Gastrocnemius medialis (tissue), 4 donors: Measurements from ENCODE around the gene EPHB2. TPM values are rescaled to one million over a fixed set of nuclear protein-coding genes. Genes with fewer than 3 reads are reported as not detected.

Experiments used
- ATAC-seq, 2 donors: fragments of 150-250 bp; one replicate each; pipeline ENCODE4 v1.9.1; 2016
- DNase-seq, 2 donors: peaks; one replicate each; pipeline ENCODE4 v3.0.0-alpha.2; 2019
- H3K27ac ChIP-seq, 4 donors: fragments of 200-600 bp; sonication (generic); 1 replicate in 1 of 4; 2 replicates in 3 of 4; pipeline ENCODE4 v1.5.1; 2016 to 2018; ENCODE audit warnings: mild to moderate bottlenecking in 2 of 4, moderate library complexity in 1 of 4
- H3K27me3 ChIP-seq, 3 donors: fragments of 200-600 bp; sonication (generic) in 2 of 3; 1 replicate in 1 of 3; 2 replicates in 2 of 3; pipeline versions ENCODE4 v1.5.1 to v1.6.0; 2016 to 2019; ENCODE audit warnings: mild to moderate bottlenecking in 1 of 3, moderate library complexity in 1 of 3
- H3K36me3 ChIP-seq, 2 donors: fragments of 200-600 bp; sonication (generic) in 1 of 2; one replicate each; pipeline ENCODE4 v1.5.1; 2017 to 2018
- H3K4me1 ChIP-seq, 2 donors: fragments of 200-600 bp; sonication (generic) in 1 of 2; one replicate each; pipeline ENCODE4 v1.5.1; 2016 to 2017; ENCODE audit warnings: mild to moderate bottlenecking in 2 of 2
- H3K4me3 ChIP-seq, 4 donors: fragments of 200-600 bp; sonication (generic) in 3 of 4; 1 replicate in 1 of 4; 2 replicates in 3 of 4; pipeline ENCODE4 v1.5.1; 2016 to 2019; ENCODE audit warnings: mild to moderate bottlenecking in 2 of 4
- H3K9me3 ChIP-seq, 3 donors: fragments of 200-600 bp; sonication (generic) in 2 of 3; 1 replicate in 1 of 3; 2 replicates in 2 of 3; pipeline ENCODE4 v1.5.1; 2016 to 2019
- CTCF ChIP-seq, 5 experiments: fragments of 450-650 bp in 3 of 5; fragments of 200-600 bp in 2 of 5; sonication (generic) in 2 of 5; IDR thresholded peaks in 4 of 5; conservative IDR thresholded peaks in 1 of 5; 1 replicate in 4 of 5; 2 replicates in 1 of 5; pipeline ENCODE4 v1.5.1; 2016 to 2019; ENCODE audit warnings: antibody characterized with exemption in 5 of 5, mild to moderate bottlenecking in 3 of 5, moderate library complexity in 3 of 5
- POLR2A ChIP-seq, 2 donors: fragments of 450-650 bp; IDR thresholded peaks; one replicate each; pipeline ENCODE4 v1.6.1; 2017; ENCODE audit warnings: antibody characterized with exemption in 2 of 2, mild to moderate bottlenecking in 2 of 2, moderate library complexity in 2 of 2
- in situ Hi-C, 4 donors: fragments of 200-750 bp; cut with MboI; loops; one replicate each; pipeline versions ENCODE4 v1.15.0 to v1.8.0; 2017; ENCODE audit warnings: low sequenced_read_pairs in 4 of 4
- intact Hi-C: fragments of 100-400 bp; cut with DNase I; formaldehyde crosslinking; loops from one replicate; pipeline ENCODE4 v1.15.1; 2023; ENCODE audit warnings: low total_unique reads
- total RNA-seq, 4 donors: library from RNA; depleted of rRNA; stranded (reverse); fragments of >200 nt; gene quantifications; one replicate each; pipeline versions ENCODE4 v1.1.0 to v1.2.3, GENCODE V29; 2016

Gene EPHB2
- total RNA-seq, 4 donors from 2014 or later: 0.07 to 0.58 (median 0.24) TPM; not detected in 1

- no peaks in the 10 kb centered on the region for H3K4me1 ChIP-seq
- peaks cover 0 to 6% (median 0%) of the 10 kb centered on the region in 3 donors for H3K27me3 ChIP-seq
- H3K4me3 ChIP-seq: no peak overlapping the region
- ATAC-seq (no peak), DNase-seq (no peak)
- H3K27ac ChIP-seq: no peak overlapping the region
- TF ChIP-seq POLR2A (IDR thresholded peaks at IDR 0.05) (no peak), CTCF (IDR thresholded peaks at IDR 0.05 in 4 of 5, conservative IDR thresholded peaks at IDR 0.05 in 1 of 5) (no peak)
- H3K36me3 ChIP-seq: no peaks in the 10 kb centered on the region
- intact Hi-C loops (no loop called here), in situ Hi-C loops (no loop called here)
- H3K9me3 ChIP-seq: no peaks in the 10 kb centered on the region
Measured at GRCh38 chr1:22850281-22850680, 139.6 kb downstream of the EPHB2 start.

- ATAC-seq (no peak), DNase-seq (peak; percentile 12 to 29)
- in situ Hi-C loops (no loop called here), intact Hi-C loops (no loop called here)
- TF ChIP-seq CTCF (IDR thresholded peaks at IDR 0.05 in 4 of 5, conservative IDR thresholded peaks at IDR 0.05 in 1 of 5): no peak
- Histone ChIP-seq H3K36me3 (no peaks in the 10 kb centered on the region), H3K4me3 (no peak overlapping the region), H3K4me1 (no peaks in the 10 kb centered on the region), H3K9me3 (no peaks in the 10 kb centered on the region), H3K27me3 (peaks cover 0 to 6% (median 0%) of the 10 kb centered on the region in 3 donors), H3K27ac (no peak overlapping the region)
Measured at GRCh38 chr1:22850681-22851080, 140.0 kb downstream of the EPHB2 start.

DNA sequence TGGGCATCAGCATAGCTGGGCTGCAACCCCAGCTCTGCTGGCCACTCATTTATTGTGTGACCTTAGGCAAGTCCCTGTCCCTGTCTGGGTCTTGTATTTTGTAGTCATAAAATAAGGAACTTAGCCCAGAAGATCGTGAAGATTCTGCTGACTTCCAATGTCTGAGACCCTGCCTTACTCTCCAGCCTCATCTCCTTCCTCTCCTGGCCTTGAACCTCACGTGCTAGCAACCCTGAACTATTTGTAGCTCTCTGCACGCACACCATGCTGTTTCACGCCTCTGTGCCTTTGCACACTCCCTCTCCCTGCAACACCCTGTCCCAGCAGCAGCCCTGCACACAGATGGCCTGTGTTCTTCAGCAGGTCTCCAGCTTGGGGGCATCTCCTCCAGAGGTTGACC is 140.9 kb downstream of the EPHB2 start:
- in situ Hi-C loops: no loop called here
- ATAC-seq: no peak
- H3K27me3 ChIP-seq: peaks cover 0 to 6% (median 0%) of the 10 kb centered on the region in 3 donors

DNA sequence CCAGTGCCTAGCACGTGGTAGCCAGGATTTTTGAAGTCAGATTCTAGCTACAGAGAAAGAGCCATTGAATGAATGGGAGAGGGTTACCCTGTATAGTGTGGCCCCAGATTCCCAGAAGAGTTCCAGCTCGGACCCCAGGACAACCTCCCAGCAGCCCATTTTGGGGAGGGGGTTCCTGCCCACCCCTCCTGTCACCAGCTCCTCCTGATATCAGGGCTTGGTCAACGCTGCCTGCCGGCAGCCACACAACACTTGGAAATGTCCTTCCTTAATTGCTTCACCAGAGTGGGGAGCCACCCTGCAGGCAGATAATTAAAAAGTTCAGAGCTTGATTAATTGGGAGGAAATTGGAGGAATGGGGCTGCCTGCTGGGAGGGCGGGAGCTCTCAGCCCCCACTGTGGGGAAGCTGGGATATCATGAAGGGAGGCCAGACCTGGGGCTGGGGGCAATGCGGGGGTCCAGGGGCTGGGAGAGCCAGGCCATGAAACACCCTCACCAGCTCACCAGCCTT is 141.6 kb downstream of the EPHB2 start:
- in situ Hi-C loops: no loop called here
- DNase-seq (no peak), ATAC-seq (no peak)
- Histone ChIP-seq H3K36me3 (no peaks in the 10 kb centered on the region), H3K4me1 (no peaks in the 10 kb centered on the region), H3K27me3 (peaks cover 0 to 6% (median 0%) of the 10 kb centered on the region in 3 donors), H3K27ac (no peak overlapping the region), H3K4me3 (no peak overlapping the region), H3K9me3 (no peaks in the 10 kb centered on the region)
- intact Hi-C loops: no loop called here
- TF ChIP-seq POLR2A (IDR thresholded peaks at IDR 0.05) (no peak), CTCF (IDR thresholded peaks at IDR 0.05 in 4 of 5, conservative IDR thresholded peaks at IDR 0.05 in 1 of 5) (no peak)

More for the DNA sequence above, 140.9 kb downstream of the EPHB2 start:
- no peaks in the 10 kb centered on the region for H3K36me3 ChIP-seq
- intact Hi-C loops: no loop called here
- no peaks in the 10 kb centered on the region for H3K4me1 ChIP-seq
- no peaks in the 10 kb centered on the region for H3K9me3 ChIP-seq
- TF ChIP-seq CTCF (IDR thresholded peaks at IDR 0.05 in 4 of 5, conservative IDR thresholded peaks at IDR 0.05 in 1 of 5) (no peak), POLR2A (IDR thresholded peaks at IDR 0.05) (no peak)
- peak in 1 of 2 donors; percentile 22 for DNase-seq
- no peak overlapping the region for H3K4me3 ChIP-seq
- H3K27ac ChIP-seq: no peak overlapping the region

DNA sequence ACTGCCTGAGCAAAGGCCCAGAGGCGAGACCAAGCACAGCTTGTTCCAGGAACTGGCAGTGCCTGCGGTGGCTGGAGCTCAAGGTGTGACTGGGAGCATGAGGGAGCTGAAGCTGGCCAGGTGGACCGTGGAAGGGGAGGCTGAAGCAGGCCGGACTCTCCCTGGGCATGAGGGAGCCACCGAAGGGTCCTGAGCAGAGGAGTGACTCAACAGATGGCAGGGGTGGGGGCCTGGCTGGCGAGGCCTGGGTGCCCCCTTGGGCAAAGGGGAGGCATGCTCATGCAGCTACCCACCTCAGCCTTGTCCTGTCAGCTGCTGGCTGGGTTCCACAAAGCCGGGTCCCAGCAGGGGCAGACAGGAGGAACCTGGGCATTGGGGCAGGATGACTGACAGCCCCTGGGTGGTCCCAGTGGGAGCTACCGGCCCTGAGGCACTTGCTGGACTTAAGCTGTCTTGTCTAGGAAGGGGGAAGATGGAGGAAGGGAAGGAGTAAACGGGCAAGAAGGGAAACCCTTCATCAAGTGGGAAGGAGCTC is 143.1 kb downstream of the EPHB2 start:
- H3K27ac ChIP-seq: no peak overlapping the region
- H3K27me3 ChIP-seq: peaks cover 0 to 6% (median 2%) of the 10 kb centered on the region in 3 donors
- DNase-seq (no peak), ATAC-seq (no peak)
- no peaks in the 10 kb centered on the region for H3K9me3 ChIP-seq
- intact Hi-C loops (no loop called here), in situ Hi-C loops (no loop called here)
- H3K4me1 ChIP-seq: no peaks in the 10 kb centered on the region
- no peaks in the 10 kb centered on the region for H3K36me3 ChIP-seq
- no peak overlapping the region for H3K4me3 ChIP-seq
- no peak for TF ChIP-seq POLR2A (IDR thresholded peaks at IDR 0.05)
- no peak for TF ChIP-seq CTCF (IDR thresholded peaks at IDR 0.05 in 4 of 5, conservative IDR thresholded peaks at IDR 0.05 in 1 of 5)
